Right lobe of liver (tissue), 6 donors: ENCODE results near the gene DBF4. TPM values are rescaled to one million over a fixed set of nuclear protein-coding genes. Genes with fewer than 3 reads are reported as not detected.

ENCODE experiments used
- ATAC-seq, 4 donors: fragments of 200-7000 bp; cut with Tn5 transposase; one replicate each; pipeline ENCODE4 v1.9.1; 2020; ENCODE audit warnings: mild to moderate bottlenecking in 4 of 4, moderate library complexity in 4 of 4
- DNase-seq, 3 donors: peaks; one replicate each; pipeline ENCODE4 v3.0.0-alpha.2; 2020
- H3K27ac ChIP-seq, 3 donors: fragments of 200-600 bp; one replicate each; pipeline ENCODE4 v1.8.0; 2022
- H3K27me3 ChIP-seq, 2 donors: fragments of 200-600 bp; one replicate each; pipeline ENCODE4 v1.8.0; 2022
- H3K36me3 ChIP-seq, 4 donors: fragments of 200-600 bp; sonication (generic) in 1 of 4; one replicate each; pipeline versions ENCODE4 v1.5.1 to v1.8.0; 2017 to 2022; ENCODE audit warnings: control low read depth in 1 of 4
- H3K4me1 ChIP-seq, 4 donors: fragments of 200-600 bp; sonication (generic) in 1 of 4; one replicate each; pipeline versions ENCODE4 v1.5.1 to v1.8.0; 2017 to 2022; ENCODE audit warnings: control low read depth in 1 of 4
- H3K4me3 ChIP-seq, 3 donors: fragments of 200-600 bp; one replicate each; pipeline ENCODE4 v1.8.0; 2022
- H3K9me3 ChIP-seq, 4 donors: fragments of 200-600 bp; sonication (generic) in 1 of 4; one replicate each; pipeline versions ENCODE4 v1.5.1 to v1.8.0; 2017 to 2022; ENCODE audit warnings: control low read depth in 1 of 4
- POLR2A ChIP-seq: fragments of 450-650 bp; IDR thresholded peaks from one replicate; pipeline ENCODE4 v1.6.1; 2017; ENCODE audit warnings: antibody characterized with exemption, mild to moderate bottlenecking
- WGBS: methylation state at CpG from one replicate; pipeline ENCODE4 v1.1.6; 2018; ENCODE audit warnings: low coverage, low lambda C conversion rate; ENCODE audit not compliant: insufficient coverage; ENCODE audit errors: missing lambda C conversion rate; 5-methylcytosine and 5-hydroxymethylcytosine counted together
- intact Hi-C, 2 donors: fragments of 100-400 bp; cut with DNase I; formaldehyde crosslinking; loops; one replicate each; pipeline versions ENCODE4 v1.11.2 to v1.14.1; 2022
- total RNA-seq, 6 experiments: library from RNA; depleted of rRNA in 2 of 6; stranded (reverse); fragments of >200 nt in 2 of 6; fragmentation: NEBNext Ultra II Directional in 3 of 6; extraction: Animal tissue kit (Norgen Biotek cat#: 25700) in 3 of 6; gene quantifications; one replicate each; pipeline versions ENCODE4 v1.1.0 to v1.2.4, GENCODE V29; 2016 to 2023
- TF ChIP-seq, protein P1 (sequence below), 4 donors: fragments of 200-600 bp in 3 of 4; fragments of 450-650 bp in 1 of 4; IDR thresholded peaks; one replicate each; pipeline versions ENCODE4 v1.5.1 to v1.8.0; 2016 to 2022; ENCODE audit warnings: antibody characterized with exemption in 4 of 4, mild to moderate bottlenecking in 2 of 4
- donor health status: DM: no; HTN: yes; CAD: no.
- donor health status: DM: no; HTN: no; CAD: no.
- donor health status: DM: no; HTN: no; CAD: no.
- donor health status: DM: no; HTN: yes; CAD: no.
- donor health status: DM: no; HTN: yes; CAD: no.

The DBF4 gene
- total RNA-seq, 6 experiments from 2014 or later = 2.3 to 7.6 (median 3.6) TPM

DNA sequence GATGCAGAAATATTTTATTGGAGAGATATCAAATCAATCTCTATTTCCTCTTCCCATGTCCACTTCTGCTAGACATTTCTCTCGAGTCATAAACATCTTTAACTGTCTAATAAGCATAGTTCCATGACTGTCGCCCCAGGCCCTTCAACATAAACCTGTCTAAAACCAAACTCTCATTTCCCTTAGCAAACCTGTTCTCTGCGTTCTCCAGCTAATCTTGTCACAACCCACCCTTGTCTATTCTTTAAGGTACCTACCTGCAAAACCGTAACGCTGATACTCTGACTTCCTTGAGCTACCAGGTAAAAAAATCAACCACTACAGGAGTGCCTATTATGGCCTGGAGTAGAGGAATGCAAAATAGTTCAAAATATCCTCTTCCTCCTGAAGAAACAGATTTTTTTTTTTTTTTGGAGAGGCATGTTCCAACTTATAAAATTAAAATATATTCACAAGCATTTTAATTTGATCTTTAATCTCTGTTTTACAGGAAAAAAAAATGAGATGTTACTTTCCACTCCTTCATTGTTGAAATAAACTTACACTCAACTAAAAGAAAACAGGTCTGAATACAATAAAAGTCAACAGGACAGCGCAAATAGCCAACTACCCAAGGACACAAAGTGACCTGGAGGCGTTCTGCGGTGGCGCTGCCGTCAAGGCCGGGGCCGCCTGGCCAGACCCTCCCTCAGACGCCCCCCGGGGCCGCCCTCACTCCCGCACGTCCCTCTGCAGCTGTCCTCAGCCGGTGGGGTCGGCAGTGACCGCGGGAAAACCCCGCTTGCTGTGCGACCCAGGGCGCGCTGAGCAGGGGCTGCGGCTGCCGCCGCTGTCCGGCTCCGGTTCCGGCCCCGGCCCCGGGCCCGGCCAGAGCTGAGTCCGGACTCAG lies 898 bp upstream of the DBF4 start:
- Histone ChIP-seq H3K27ac (peak overlapping the region; percentile 89 to 93 (median 92)), H3K4me3 (peak overlapping the region; percentile 76 to 88 (median 79)), H3K36me3 (no peaks in the 10 kb centered on the region), H3K27me3 (no peaks in the 10 kb centered on the region), H3K4me1 (peaks cover 0 to 17% (median 7%) of the 10 kb centered on the region in 4 donors), H3K9me3 (no peaks in the 10 kb centered on the region)
- WGBS = 4% methylated on average over 11 of the region's 35 CpGs
- intact Hi-C loops = no loop called here
- peak; percentile 21 to 55 (median 38) for ATAC-seq
- DNase-seq = peak; percentile 61 to 75 (median 66)
- no peak for TF ChIP-seq POLR2A
- TF ChIP-seq, protein P1, sequence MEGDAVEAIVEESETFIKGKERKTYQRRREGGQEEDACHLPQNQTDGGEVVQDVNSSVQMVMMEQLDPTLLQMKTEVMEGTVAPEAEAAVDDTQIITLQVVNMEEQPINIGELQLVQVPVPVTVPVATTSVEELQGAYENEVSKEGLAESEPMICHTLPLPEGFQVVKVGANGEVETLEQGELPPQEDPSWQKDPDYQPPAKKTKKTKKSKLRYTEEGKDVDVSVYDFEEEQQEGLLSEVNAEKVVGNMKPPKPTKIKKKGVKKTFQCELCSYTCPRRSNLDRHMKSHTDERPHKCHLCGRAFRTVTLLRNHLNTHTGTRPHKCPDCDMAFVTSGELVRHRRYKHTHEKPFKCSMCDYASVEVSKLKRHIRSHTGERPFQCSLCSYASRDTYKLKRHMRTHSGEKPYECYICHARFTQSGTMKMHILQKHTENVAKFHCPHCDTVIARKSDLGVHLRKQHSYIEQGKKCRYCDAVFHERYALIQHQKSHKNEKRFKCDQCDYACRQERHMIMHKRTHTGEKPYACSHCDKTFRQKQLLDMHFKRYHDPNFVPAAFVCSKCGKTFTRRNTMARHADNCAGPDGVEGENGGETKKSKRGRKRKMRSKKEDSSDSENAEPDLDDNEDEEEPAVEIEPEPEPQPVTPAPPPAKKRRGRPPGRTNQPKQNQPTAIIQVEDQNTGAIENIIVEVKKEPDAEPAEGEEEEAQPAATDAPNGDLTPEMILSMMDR (IDR thresholded peaks at IDR 0.05) = no peak

DNA sequence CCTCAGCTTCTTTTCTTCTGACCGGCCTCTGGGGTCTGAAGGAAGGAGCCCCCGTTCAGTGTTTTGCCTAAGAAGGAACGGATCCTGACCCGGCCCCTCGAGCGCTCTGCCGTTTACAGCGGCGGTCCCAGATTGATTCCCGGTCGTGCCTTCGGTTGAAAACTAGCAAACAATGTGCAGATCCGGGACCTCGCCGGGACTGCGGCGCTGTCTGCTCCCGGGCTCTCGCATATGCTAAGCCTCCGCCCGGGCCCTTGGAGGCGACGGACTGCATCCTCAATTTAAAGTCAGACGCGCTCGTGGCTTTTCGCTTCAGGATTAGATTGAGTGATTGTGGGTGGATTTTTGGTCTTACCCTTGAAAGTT lies 559 bp downstream of the DBF4 start:
- peak overlapping the region; percentile 84 to 93 (median 92) for H3K27ac ChIP-seq
- H3K36me3 ChIP-seq = no peaks in the 10 kb centered on the region
- TF ChIP-seq, protein P1 (IDR thresholded peaks at IDR 0.05) = no peak
- no peak for TF ChIP-seq POLR2A
- H3K9me3 ChIP-seq = no peaks in the 10 kb centered on the region
- ATAC-seq = peak; percentile 48 to 60 (median 54)
- peak overlapping the region; percentile 76 to 88 (median 79) for H3K4me3 ChIP-seq
- H3K27me3 ChIP-seq = no peaks in the 10 kb centered on the region
- intact Hi-C loops = no loop called here
- WGBS = 0% methylated on average over 18 of the region's 27 CpGs
- peaks cover 0 to 17% (median 7%) of the 10 kb centered on the region in 4 donors for H3K4me1 ChIP-seq
- DNase-seq = peak; percentile 72 to 82 (median 74)

DNA sequence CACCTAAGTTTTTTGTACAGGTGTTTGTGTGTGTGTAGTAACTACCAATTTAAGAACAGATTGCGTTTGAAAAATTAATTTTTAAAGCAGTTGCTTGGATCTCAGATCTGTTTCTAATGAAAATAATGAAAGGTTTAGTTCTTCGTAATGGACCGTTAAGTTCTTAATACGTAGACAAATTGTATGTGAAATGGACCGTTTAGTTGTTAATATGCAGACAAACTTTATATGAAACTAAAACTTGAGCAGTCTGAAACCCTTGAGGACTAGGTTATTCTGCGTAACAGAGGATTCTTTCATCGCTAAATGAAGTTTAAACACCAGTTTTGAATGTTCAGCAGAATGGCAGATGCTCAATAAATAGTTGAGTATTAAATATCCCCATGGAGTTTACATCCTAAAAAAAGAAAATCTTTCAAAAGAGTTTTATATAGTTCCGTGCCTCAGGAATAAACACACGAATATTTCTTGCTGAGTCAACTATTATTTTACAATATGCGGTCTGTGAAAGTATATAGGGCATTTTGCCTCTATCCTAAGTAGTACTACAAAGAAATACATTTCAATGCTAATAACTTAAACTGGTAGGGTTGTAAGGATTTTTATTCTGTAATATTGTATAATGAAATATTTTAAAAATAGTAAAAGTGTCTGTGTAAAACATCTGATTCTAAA lies 1.2 kb downstream of the DBF4 start:
- no peaks in the 10 kb centered on the region for H3K27me3 ChIP-seq
- no peaks in the 10 kb centered on the region for H3K36me3 ChIP-seq
- H3K4me3 ChIP-seq = peak overlapping the region; percentile 76 to 88 (median 79)
- H3K27ac ChIP-seq = peak overlapping the region in 1 of 3 donors; percentile 93
- intact Hi-C loops = no loop called here
- WGBS = 3% methylated on average over 10 of the region's 10 CpGs
- DNase-seq (no peak), ATAC-seq (no peak)
- H3K4me1 ChIP-seq = peaks cover 0 to 17% (median 7%) of the 10 kb centered on the region in 4 donors
- no peak for TF ChIP-seq POLR2A
- TF ChIP-seq, protein P1 (IDR thresholded peaks at IDR 0.05) = no peak
- no peaks in the 10 kb centered on the region for H3K9me3 ChIP-seq

DNA sequence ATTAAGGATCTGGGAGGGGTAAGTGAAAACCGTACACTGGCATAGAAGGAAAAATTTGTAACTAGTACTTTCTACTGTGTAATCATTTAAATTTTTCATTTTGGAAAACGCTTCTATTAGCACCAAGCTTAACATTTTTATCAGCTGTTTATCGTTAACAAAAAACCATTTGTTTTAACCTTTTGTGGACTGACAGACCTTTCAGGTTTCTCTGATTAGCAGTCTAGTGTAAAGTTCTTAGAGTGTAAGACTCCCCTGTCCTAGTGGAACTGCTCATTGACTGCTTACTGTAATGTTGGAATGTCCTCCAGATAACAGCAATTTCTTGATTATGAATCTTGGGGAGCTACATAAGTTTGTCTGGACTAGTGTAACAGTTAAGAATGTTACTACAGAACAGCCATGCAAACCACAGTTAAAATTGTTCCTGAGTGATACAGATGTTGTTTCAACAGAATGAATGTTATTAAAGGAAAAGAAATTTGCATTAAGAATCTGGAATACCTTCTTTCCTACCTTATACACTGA lies 2.0 kb downstream of the DBF4 start:
- no peaks in the 10 kb centered on the region for H3K36me3 ChIP-seq
- ATAC-seq (no peak), DNase-seq (no peak)
- H3K27me3 ChIP-seq = no peaks in the 10 kb centered on the region
- peaks cover 0 to 17% (median 7%) of the 10 kb centered on the region in 4 donors for H3K4me1 ChIP-seq
- WGBS = 79% methylated on average over 3 of the region's 3 CpGs
- no peak overlapping the region for H3K27ac ChIP-seq
- no peak overlapping the region for H3K4me3 ChIP-seq
- no peaks in the 10 kb centered on the region for H3K9me3 ChIP-seq
- TF ChIP-seq POLR2A = no peak
- TF ChIP-seq, protein P1 (IDR thresholded peaks at IDR 0.05) = no peak
- intact Hi-C loops = no loop called here
